ENCODE results near the gene AGPS. TPM values are rescaled to one million over a fixed set of nuclear protein-coding genes. Genes with fewer than 3 reads are reported as not detected.

The AGPS gene
- total and polyA plus RNA-seq, 4 donors = 6.3 to 46.9 (median 18.3) TPM

- TF ChIP-seq REST (IDR thresholded peaks at IDR 0.05) = no peak
- no peak for TF ChIP-seq FOXA2 (IDR thresholded peaks at IDR 0.05)
- no peak for TF ChIP-seq SP1 (IDR thresholded peaks at IDR 0.05)
- TF ChIP-seq YY1 (IDR thresholded peaks at IDR 0.05) = no peak
- TF ChIP-seq HNF4A (conservative IDR thresholded peaks at IDR 0.05) = no peak
- no peak for TF ChIP-seq RAD21 (IDR thresholded peaks at IDR 0.05)
- TF ChIP-seq RXRA (IDR thresholded peaks at IDR 0.05) = no peak
- no peak for TF ChIP-seq NR2F2 (IDR thresholded peaks at IDR 0.05)
Observed at GRCh38 chr2:177495945-177496344, 103.4 kb downstream of the AGPS start (continued).

GRCh38 chr2:177496921-177497320 lies 104.3 kb downstream of the AGPS start:
- no peaks in the 10 kb centered on the region for H3K4me1 ChIP-seq (ENCODE audit: control insufficient read depth in 4 of 4, insufficient read depth in 4 of 4, low read length in 3 of 4)
- no peak for TF ChIP-seq ZBTB33 (IDR thresholded peaks at IDR 0.05)
- no peak for TF ChIP-seq TAF1 (conservative IDR thresholded peaks at IDR 0.05)
- TF ChIP-seq HNF4G (IDR thresholded peaks at IDR 0.05) = no peak
- TF ChIP-seq REST (IDR thresholded peaks at IDR 0.05) = no peak
- TF ChIP-seq FOXA2 (IDR thresholded peaks at IDR 0.05) = no peak
- TF ChIP-seq MAX (IDR thresholded peaks at IDR 0.05) = no peak
- no peak for TF ChIP-seq ATF3 (IDR thresholded peaks at IDR 0.05)
- TF ChIP-seq HNF4A (conservative IDR thresholded peaks at IDR 0.05) = no peak
- TF ChIP-seq NR2F2 (IDR thresholded peaks at IDR 0.05) = no peak
- TF ChIP-seq EGR1 (IDR thresholded peaks at IDR 0.05; ENCODE audit: low read depth in 2 of 2) = no peak
- no peak for TF ChIP-seq FOXA1 (IDR thresholded peaks at IDR 0.05)
- TF ChIP-seq SP1 (IDR thresholded peaks at IDR 0.05) = no peak
- no peak for TF ChIP-seq YY1 (IDR thresholded peaks at IDR 0.05)
- no peak for TF ChIP-seq RXRA (IDR thresholded peaks at IDR 0.05)
- no peak for TF ChIP-seq RAD21 (IDR thresholded peaks at IDR 0.05)
- DNase-seq (ENCODE audit: low spot score) = no peak
- 92% methylated on average over 2 of the region's 2 CpGs for WGBS
- H3K4me3 ChIP-seq (ENCODE audit: low read depth in 1 of 3, low read length in 3 of 3) = no peak overlapping the region
- H3K27ac ChIP-seq (ENCODE audit: low read depth in 1 of 2, low read length in 2 of 2) = no peak overlapping the region
- H3K27me3 ChIP-seq (ENCODE audit: control insufficient read depth in 4 of 4, insufficient read depth in 4 of 4, low read length in 3 of 4) = no peaks in the 10 kb centered on the region
- H3K9ac ChIP-seq (ENCODE audit: low read depth in 1 of 2, low read length in 2 of 2) = no peak overlapping the region
- H3K9me3 ChIP-seq (ENCODE audit: control insufficient read depth in 4 of 4, low read length in 3 of 4) = no peaks in the 10 kb centered on the region
- peaks cover 0 to 7% (median under 1%) of the 10 kb centered on the region in 4 donors for H3K36me3 ChIP-seq (ENCODE audit: control insufficient read depth in 4 of 4, insufficient read depth in 3 of 4, low read depth in 1 of 4, low read length in 3 of 4)
